ENCODE results near the gene DIP2B. TPM values are rescaled to one million over a fixed set of nuclear protein-coding genes. Genes with fewer than 3 reads are reported as not detected.

DIP2B gene
- total RNA-seq, 2 experiments from 2014 or later, result 17.0 to 24.1 TPM

- CTCF ChIA-PET (ENCODE audit: unreplicated experiment), result no interaction called here
- H3K36me3 ChIP-seq (ENCODE audit: insufficient read depth, low read length), result peaks cover 15% of the 10 kb centered on the region; the same call in 1 of the 2 replicates
- H3K4me3 ChIP-seq (ENCODE audit: low read depth, low read length, poor library complexity, severe bottlenecking), result no peak overlapping the region
- POLR2A ChIA-PET, result no interaction called here
- no peaks in the 10 kb centered on the region for H3K79me2 ChIP-seq (ENCODE audit: insufficient read depth, low read depth, low read length)
- BruUV-seq (replicated peaks), result no TSS peak
- no peaks in the 10 kb centered on the region for H3K9me2 ChIP-seq (ENCODE audit: insufficient read depth, low read length)
- intact Hi-C loops (cut with micrococcal nuclease; ENCODE audit: unreplicated experiment), result no loop called here
- no peaks in the 10 kb centered on the region for H4K20me1 ChIP-seq (ENCODE audit: insufficient read depth, low read length)
- H3K27ac ChIP-seq (ENCODE audit: low read depth, low read length, poor library complexity, severe bottlenecking), result no peak overlapping the region
- no peak for DNase-seq (ENCODE audit: low spot score)
- TF ChIP-seq, protein P1, sequence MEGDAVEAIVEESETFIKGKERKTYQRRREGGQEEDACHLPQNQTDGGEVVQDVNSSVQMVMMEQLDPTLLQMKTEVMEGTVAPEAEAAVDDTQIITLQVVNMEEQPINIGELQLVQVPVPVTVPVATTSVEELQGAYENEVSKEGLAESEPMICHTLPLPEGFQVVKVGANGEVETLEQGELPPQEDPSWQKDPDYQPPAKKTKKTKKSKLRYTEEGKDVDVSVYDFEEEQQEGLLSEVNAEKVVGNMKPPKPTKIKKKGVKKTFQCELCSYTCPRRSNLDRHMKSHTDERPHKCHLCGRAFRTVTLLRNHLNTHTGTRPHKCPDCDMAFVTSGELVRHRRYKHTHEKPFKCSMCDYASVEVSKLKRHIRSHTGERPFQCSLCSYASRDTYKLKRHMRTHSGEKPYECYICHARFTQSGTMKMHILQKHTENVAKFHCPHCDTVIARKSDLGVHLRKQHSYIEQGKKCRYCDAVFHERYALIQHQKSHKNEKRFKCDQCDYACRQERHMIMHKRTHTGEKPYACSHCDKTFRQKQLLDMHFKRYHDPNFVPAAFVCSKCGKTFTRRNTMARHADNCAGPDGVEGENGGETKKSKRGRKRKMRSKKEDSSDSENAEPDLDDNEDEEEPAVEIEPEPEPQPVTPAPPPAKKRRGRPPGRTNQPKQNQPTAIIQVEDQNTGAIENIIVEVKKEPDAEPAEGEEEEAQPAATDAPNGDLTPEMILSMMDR (conservative IDR thresholded peaks at IDR 0.05; ENCODE audit: low read length), result no peak
- TF ChIP-seq EZH2phosphoT487 (IDR thresholded peaks at IDR 0.05; ENCODE audit: borderline replicate concordance, low read depth, low read length), result no peak
- H3K4me1 ChIP-seq (ENCODE audit: insufficient read depth, low read length, poor library complexity, severe bottlenecking), result no peaks in the 10 kb centered on the region
- no peaks in the 10 kb centered on the region for H3K9me3 ChIP-seq (ENCODE audit: low read length)
- H2AFZ ChIP-seq (ENCODE audit: low read length), result no peak overlapping the region
- no peak overlapping the region for H3K4me2 ChIP-seq (ENCODE audit: low read length)
Measured at GRCh38 chr12:50689437-50689836, 184.7 kb downstream of the DIP2B start.

DNA sequence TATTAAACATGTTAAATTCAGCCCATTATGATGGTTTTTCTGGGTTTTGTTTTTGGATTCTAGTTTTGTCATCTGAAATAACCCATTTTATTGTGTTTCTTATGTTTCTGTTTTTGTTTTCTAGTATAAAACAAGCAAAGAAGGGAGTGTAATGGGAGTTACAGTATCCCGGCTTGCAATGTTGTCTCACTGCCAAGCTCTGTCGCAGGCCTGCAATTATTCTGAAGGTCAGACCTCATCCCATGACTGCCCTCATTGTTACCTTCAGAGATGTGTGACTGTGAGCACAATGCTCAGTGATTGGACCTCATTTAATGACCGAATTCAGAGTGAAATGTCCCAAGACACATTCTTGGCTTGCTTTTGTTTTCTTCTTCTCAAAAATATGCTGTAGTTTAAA, 186.1 kb downstream of the DIP2B start:
- Histone ChIP-seq H3K36me3 (ENCODE audit: insufficient read depth, low read length) (peaks cover 19% of the 10 kb centered on the region; the same call in 1 of the 2 replicates), H3K9me2 (ENCODE audit: insufficient read depth, low read length) (no peaks in the 10 kb centered on the region), H3K4me2 (ENCODE audit: low read length) (no peak overlapping the region), H3K4me3 (ENCODE audit: low read depth, low read length, poor library complexity, severe bottlenecking) (no peak overlapping the region), H3K4me1 (ENCODE audit: insufficient read depth, low read length, poor library complexity, severe bottlenecking) (no peaks in the 10 kb centered on the region), H3K27ac (ENCODE audit: low read depth, low read length, poor library complexity, severe bottlenecking) (no peak overlapping the region), H3K79me2 (ENCODE audit: insufficient read depth, low read depth, low read length) (no peaks in the 10 kb centered on the region), H4K20me1 (ENCODE audit: insufficient read depth, low read length) (no peaks in the 10 kb centered on the region), H3K9me3 (ENCODE audit: low read length) (no peaks in the 10 kb centered on the region), H2AFZ (ENCODE audit: low read length) (no peak overlapping the region)
- ChIA-PET POLR2A (no interaction called here), CTCF (ENCODE audit: unreplicated experiment) (no interaction called here)
- BruUV-seq (replicated peaks), result no TSS peak
- intact Hi-C loops (cut with micrococcal nuclease; ENCODE audit: unreplicated experiment), result no loop called here
- no peak for DNase-seq (ENCODE audit: low spot score)
- no peak for TF ChIP-seq EZH2phosphoT487 (IDR thresholded peaks at IDR 0.05; ENCODE audit: borderline replicate concordance, low read depth, low read length)
- TF ChIP-seq, protein P1 (conservative IDR thresholded peaks at IDR 0.05; ENCODE audit: low read length), result no peak

DNA sequence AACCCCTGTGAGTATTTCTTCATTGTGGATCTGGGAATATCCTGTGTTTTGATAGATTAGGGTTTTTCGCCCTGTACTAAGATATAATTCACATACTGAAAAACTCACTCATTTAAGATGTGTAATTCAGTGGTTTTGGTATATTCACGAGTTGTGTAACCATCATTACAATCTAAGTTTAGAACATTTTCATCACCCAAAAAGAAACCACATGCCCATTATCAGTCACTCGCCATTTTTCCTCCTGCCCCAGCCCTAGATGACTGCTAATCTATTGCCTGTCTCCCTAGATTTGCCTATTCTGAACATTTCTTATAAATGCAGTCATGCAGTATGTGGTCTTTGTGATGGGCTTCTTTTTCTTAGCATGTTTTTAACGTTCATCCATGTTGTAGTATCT, 191.2 kb downstream of the DIP2B start:
- CTCF ChIA-PET (ENCODE audit: unreplicated experiment), result no interaction called here
- Histone ChIP-seq H3K4me2 (ENCODE audit: low read length) (no peak overlapping the region), H3K4me3 (ENCODE audit: low read depth, low read length, poor library complexity, severe bottlenecking) (no peak overlapping the region), H4K20me1 (ENCODE audit: insufficient read depth, low read length) (no peaks in the 10 kb centered on the region), H3K9me3 (ENCODE audit: low read length) (no peaks in the 10 kb centered on the region), H3K9me2 (ENCODE audit: insufficient read depth, low read length) (no peaks in the 10 kb centered on the region), H3K4me1 (ENCODE audit: insufficient read depth, low read length, poor library complexity, severe bottlenecking) (no peaks in the 10 kb centered on the region), H3K27ac (ENCODE audit: low read depth, low read length, poor library complexity, severe bottlenecking) (no peak overlapping the region), H3K36me3 (ENCODE audit: insufficient read depth, low read length) (peaks cover 49% of the 10 kb centered on the region), H3K79me2 (ENCODE audit: insufficient read depth, low read depth, low read length) (no peaks in the 10 kb centered on the region), H2AFZ (ENCODE audit: low read length) (no peak overlapping the region)
- intact Hi-C loops (cut with micrococcal nuclease; ENCODE audit: unreplicated experiment), result no loop called here
- DNase-seq (ENCODE audit: low spot score), result no peak
- TF ChIP-seq, protein P1 (conservative IDR thresholded peaks at IDR 0.05; ENCODE audit: low read length), result no peak
- no peak for TF ChIP-seq EZH2phosphoT487 (IDR thresholded peaks at IDR 0.05; ENCODE audit: borderline replicate concordance, low read depth, low read length)
- BruUV-seq (replicated peaks), result no TSS peak
- POLR2A ChIA-PET, result interaction anchor here (0.6 kb wide), 1 partner anchor 21 kb away, joined by 6 read pairs; no protein-coding TSS in a partner anchor
